ENCODE data around the gene PADI1. TPM values are rescaled to one million over a fixed set of nuclear protein-coding genes. Genes with fewer than 3 reads are reported as not detected.

PADI1 gene
- total RNA-seq, 1 experiment from 2014 or later: 0.24 TPM

- Histone ChIP-seq H3K23me2 (ENCODE audit: insufficient read length, low read depth, low read length, poor library complexity, severe bottlenecking) (no peaks in the 10 kb centered on the region), H3K14ac (ENCODE audit: insufficient read depth, low read length) (peak overlapping the region; percentile 46; the same call in 1 of the 2 replicates), H3K23ac (ENCODE audit: insufficient read length, low read depth, low read length) (no peak overlapping the region), H3K4me1 (ENCODE audit: insufficient read depth, low read length) (no peaks in the 10 kb centered on the region; the same call in 1 of the 2 replicates), H3K27me3 (ENCODE audit: insufficient read depth, low read length) (no peaks in the 10 kb centered on the region), H4K5ac (ENCODE audit: insufficient read length, low read depth, low read length) (no peak overlapping the region), H2AFZ (ENCODE audit: low read length) (no peak overlapping the region), H3K18ac (ENCODE audit: insufficient read length, low read depth, low read length) (no peak overlapping the region), H3K9me3 (ENCODE audit: control insufficient read depth, low read depth, low read length) (no peaks in the 10 kb centered on the region), H2BK120ac (ENCODE audit: low read depth, low read length, poor library complexity, severe bottlenecking) (no peak overlapping the region), H3K27ac (ENCODE audit: insufficient read length, low read depth, low read length) (no peak overlapping the region), H2BK5ac (ENCODE audit: insufficient read length, low read length) (no peak overlapping the region), H3K79me1 (ENCODE audit: insufficient read depth, low read depth, low read length, poor library complexity, severe bottlenecking) (no peaks in the 10 kb centered on the region), H3K9ac (ENCODE audit: extremely low read depth, insufficient read length, low read length) (no peak overlapping the region), H3K4ac (ENCODE audit: low read depth, low read length) (no peak overlapping the region), H4K8ac (replicated peaks; ENCODE audit: insufficient read length, low read depth, low read length) (no peak overlapping the region), H3K56ac (ENCODE audit: insufficient read length, low read depth, low read length) (no peak overlapping the region), H2BK15ac (ENCODE audit: low read depth, low read length) (no peak overlapping the region), H3K4me2 (ENCODE audit: insufficient read depth, insufficient read length, low read length) (no peak overlapping the region), H3K79me2 (ENCODE audit: insufficient read depth, low read length) (no peaks in the 10 kb centered on the region), H3T11ph (ENCODE audit: low read length) (no peak overlapping the region), H4K20me1 (ENCODE audit: control insufficient read depth, insufficient read depth, insufficient read length) (no peaks in the 10 kb centered on the region), H4K91ac (ENCODE audit: insufficient read length, low read depth, low read length) (no peak overlapping the region), H2AK5ac (ENCODE audit: insufficient read length, low read length) (no peak overlapping the region), H2BK12ac (ENCODE audit: insufficient read length, low read depth, low read length) (no peak overlapping the region), H2BK20ac (ENCODE audit: low read depth, low read length, poor library complexity, severe bottlenecking) (no peak overlapping the region)
- H3K4me1 Mint-ChIP-seq: peaks cover 32 to 41% of the 10 kb centered on the region in 2 experiments
- TF ChIP-seq CTCF (conservative IDR thresholded peaks at IDR 0.05): no peak
- no CpG with 5 or more reads among the region's 5 CpGs for WGBS (ENCODE audit: extremely low coverage, insufficient read length, low lambda C conversion rate)
- peaks cover 6% of the 10 kb centered on the region for H3K27me3 Mint-ChIP-seq (ENCODE audit: low read depth)
- DNase-seq: no peak
- no peak overlapping the region for H3K4me3 Mint-ChIP-seq
- no peaks in the 10 kb centered on the region for H3K36me3 Mint-ChIP-seq (ENCODE audit: insufficient read depth in 1 of 3, low read depth in 3 of 3)
- H3K9me3 Mint-ChIP-seq: no peaks in the 10 kb centered on the region
- peak overlapping the region in 1 of 3 experiments; percentile 34; a peak in 1 of 7 replicates for H3K27ac Mint-ChIP-seq
Observed at GRCh38 chr1:17214876-17215544, 10.1 kb downstream of the PADI1 start.

Measured in H9 (cell line).